ENCODE measurements around the gene TCHP.

The TCHP gene

DNA sequence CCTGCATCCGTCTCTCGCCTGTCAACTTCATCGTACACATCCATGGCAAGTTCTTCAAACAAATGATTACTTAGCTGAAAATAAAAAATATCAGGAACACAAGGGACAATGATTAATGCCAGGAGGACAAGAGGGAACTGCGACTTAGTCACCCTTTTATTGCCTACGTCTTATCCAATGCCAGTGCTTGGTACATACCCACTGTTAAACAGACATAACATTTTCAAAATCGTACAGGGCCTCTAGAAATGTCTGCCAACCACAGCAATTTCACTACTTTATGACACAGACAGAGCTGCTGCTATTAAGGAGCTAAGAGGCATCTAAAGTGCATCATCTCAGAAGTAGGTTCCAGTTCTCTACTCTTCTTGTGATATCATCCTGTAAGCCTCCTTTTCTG lies 61.5 kb downstream of the TCHP start:
- DNase-seq (ENCODE audit: low spot score): no peak

DNA sequence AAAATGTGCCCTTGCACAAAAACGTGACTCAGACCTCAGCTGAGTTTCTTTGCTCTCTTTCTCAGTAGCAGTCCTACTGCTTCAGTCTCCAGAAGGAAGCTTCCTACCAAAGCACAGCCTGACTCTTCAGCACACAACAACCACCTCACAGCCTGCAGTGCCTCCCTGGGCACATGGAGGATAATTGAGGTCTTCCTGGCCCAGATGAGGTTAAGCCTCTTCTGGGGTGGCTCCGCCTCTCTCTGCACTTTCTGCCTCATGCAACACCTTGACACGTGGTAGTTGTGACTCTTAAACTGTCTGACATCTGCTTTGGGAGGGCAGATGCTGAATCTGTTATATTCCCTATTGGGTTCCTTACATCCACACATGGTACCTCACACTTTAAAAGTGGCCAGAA lies 62.3 kb downstream of the TCHP start:
- DNase-seq (ENCODE audit: low spot score): no peak

DNA sequence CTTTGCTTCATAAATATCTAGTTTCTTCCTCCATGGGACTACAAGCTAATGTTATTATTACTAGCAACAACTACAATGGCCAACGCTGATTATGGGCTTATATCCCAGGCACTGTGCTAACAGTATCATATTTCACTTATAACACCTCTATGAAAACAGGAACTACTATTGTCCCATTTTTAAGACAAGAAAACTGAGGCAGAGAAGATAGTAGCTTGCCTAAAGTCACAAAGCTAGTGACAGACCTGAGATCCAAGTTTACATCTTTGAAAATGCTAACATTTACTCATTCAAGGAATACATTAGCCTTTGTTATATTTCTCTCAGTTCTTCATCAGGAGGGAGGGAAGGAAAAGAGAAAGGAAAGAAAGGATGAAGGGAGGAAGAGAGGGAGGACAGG lies 63.3 kb downstream of the TCHP start:
- no peak for DNase-seq (ENCODE audit: low spot score)

- no peak for DNase-seq (ENCODE audit: low spot score)
Measured at GRCh38 chr12:109963743-109964429, 63.8 kb downstream of the TCHP start.

- no peak for DNase-seq (ENCODE audit: low spot score)
Measured at GRCh38 chr12:109966546-109966945, 66.5 kb downstream of the TCHP start.

- DNase-seq (ENCODE audit: low spot score): no peak
Measured at GRCh38 chr12:109967383-109968031, 67.4 kb downstream of the TCHP start.
